Measurements from ENCODE around the gene OR51E1.

OR51E1 gene

DNA sequence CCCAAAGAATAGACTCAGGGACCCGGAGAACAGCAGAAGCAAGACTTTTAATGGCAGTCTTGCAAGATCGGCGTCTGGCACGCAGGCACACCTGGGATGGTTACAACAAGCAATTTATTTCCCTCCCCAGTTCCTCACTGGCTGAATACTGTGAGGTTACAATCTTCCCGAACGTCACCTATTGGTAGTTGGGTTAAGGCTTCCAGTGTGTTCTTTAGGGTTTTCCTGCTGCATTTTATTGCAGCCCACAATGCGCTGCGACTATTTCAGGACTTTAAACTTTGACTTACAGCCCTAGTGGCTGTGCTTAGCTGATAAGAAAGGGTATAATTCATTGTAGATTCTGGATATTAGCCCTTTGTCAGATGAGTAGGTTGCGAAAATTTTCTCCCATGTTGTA, 24.3 kb upstream of the OR51E1 start:
- no CpG with 5 or more reads among the region's 9 CpGs for WGBS, 2 donors (ENCODE audit: extremely low coverage in 2 of 2, insufficient read length in 2 of 2, insufficient replicate concordance in 1 of 2)
- H3K27ac ChIP-seq (replicated peaks; ENCODE audit: low read length), result no peak overlapping the region
- no peak for DNase-seq (ENCODE audit: low spot score)
- no peak overlapping the region for H2AK5ac ChIP-seq (ENCODE audit: low read depth, low read length)
- H3K79me1 ChIP-seq (ENCODE audit: low read depth, low read length), result no peaks in the 10 kb centered on the region
- H3K9ac ChIP-seq (ENCODE audit: low read depth, low read length, poor library complexity), result no peak overlapping the region
- H3K4me3 ChIP-seq (ENCODE audit: low read length in 2 of 2), result no peak overlapping the region
- no peak overlapping the region for H2BK12ac ChIP-seq (ENCODE audit: low read length)
- no peak overlapping the region for H2AFZ ChIP-seq (ENCODE audit: low read length)
- H4K91ac ChIP-seq (ENCODE audit: low read depth, low read length, poor library complexity), result no peak overlapping the region
- H3K27me3 ChIP-seq (ENCODE audit: control insufficient read depth in 3 of 3, insufficient read depth in 3 of 3, low read depth in 1 of 3, low read length in 3 of 3), result peaks cover 0 to 7% (median 0%) of the 10 kb centered on the region in 3 experiments
- no peak overlapping the region for H3K14ac ChIP-seq (ENCODE audit: low read length)
- H3K23ac ChIP-seq (ENCODE audit: low read depth, low read length, poor library complexity), result no peak overlapping the region
- no peak overlapping the region for H3K18ac ChIP-seq (ENCODE audit: low read length)
- no peaks in the 10 kb centered on the region for H3K9me3 ChIP-seq (replicated peaks in 1 of 2; ENCODE audit: control insufficient read depth in 2 of 2, insufficient read depth in 1 of 2, low read depth in 1 of 2, low read length in 2 of 2)
- no peaks in the 10 kb centered on the region for H3K36me3 ChIP-seq (replicated peaks in 1 of 2; ENCODE audit: control insufficient read depth in 2 of 2, insufficient read depth in 2 of 2, low read length in 2 of 2)
- H4K8ac ChIP-seq (ENCODE audit: low read depth, low read length), result no peak overlapping the region
- no peak overlapping the region for H2BK5ac ChIP-seq (ENCODE audit: low read length)
- H3K4ac ChIP-seq (ENCODE audit: low read length), result no peak overlapping the region
- no peaks in the 10 kb centered on the region for H3K4me1 ChIP-seq (ENCODE audit: control insufficient read depth in 2 of 2, insufficient read depth in 1 of 2, low read depth in 1 of 2, low read length in 2 of 2)
- H2BK120ac ChIP-seq (ENCODE audit: low read depth, low read length), result no peak overlapping the region
- no peak overlapping the region for H2BK15ac ChIP-seq (ENCODE audit: low read length)
- no peak overlapping the region for H3K4me2 ChIP-seq (ENCODE audit: insufficient read depth, low read length, poor library complexity, severe bottlenecking)

DNA sequence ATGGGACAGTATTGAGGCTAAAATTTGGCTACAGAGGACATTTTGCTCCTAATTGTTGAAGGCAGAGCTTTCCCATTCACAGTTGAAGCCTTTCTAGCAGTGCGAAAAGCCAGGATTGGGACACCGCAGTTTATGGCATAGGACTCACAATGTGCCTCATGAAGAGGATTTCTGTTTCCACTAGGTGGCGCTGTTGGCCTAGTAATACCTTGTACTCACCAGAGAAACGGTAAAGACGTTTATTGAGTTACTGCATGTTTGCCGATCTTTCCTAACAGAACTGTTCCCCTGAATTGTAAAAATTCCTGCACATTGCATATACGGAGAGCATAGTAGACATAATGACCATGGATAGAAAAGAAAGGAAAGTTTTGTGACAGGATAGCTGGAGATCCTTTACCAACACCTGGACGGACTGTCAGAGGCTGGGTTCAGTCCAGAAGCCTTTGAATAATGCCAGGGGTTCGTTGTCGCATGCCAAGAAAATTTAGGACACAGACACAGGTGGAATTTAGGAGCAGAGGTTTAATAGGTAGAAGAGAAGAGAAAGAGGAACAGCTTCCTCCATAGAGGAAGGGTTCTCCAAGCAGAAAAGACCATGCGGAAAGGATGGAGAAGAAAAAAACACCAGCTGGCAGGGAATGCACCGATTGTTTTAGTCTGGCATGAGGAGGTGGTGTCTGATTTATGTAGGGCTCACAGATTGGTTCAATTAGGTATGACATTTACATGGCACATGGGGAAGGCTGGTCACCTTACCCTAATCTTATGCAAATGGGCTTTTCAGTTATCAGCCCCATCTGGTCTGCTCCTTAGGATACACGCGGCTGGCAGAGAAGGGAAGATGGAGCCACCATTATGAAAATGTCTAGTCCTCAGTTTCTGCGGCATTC, 17.3 kb upstream of the OR51E1 start:
- Histone ChIP-seq H3K4ac (ENCODE audit: low read length) (no peak overlapping the region), H3K27me3 (ENCODE audit: control insufficient read depth in 3 of 3, insufficient read depth in 3 of 3, low read depth in 1 of 3, low read length in 3 of 3) (no peaks in the 10 kb centered on the region), H3K9me3 (replicated peaks in 1 of 2; ENCODE audit: control insufficient read depth in 2 of 2, insufficient read depth in 1 of 2, low read depth in 1 of 2, low read length in 2 of 2) (no peaks in the 10 kb centered on the region), H2BK12ac (ENCODE audit: low read length) (no peak overlapping the region), H3K27ac (replicated peaks; ENCODE audit: low read length) (no peak overlapping the region), H4K8ac (ENCODE audit: low read depth, low read length) (no peak overlapping the region), H2BK120ac (ENCODE audit: low read depth, low read length) (no peak overlapping the region), H2AK5ac (ENCODE audit: low read depth, low read length) (no peak overlapping the region), H2BK15ac (ENCODE audit: low read length) (no peak overlapping the region), H3K4me2 (ENCODE audit: insufficient read depth, low read length, poor library complexity, severe bottlenecking) (no peak overlapping the region), H3K4me3 (ENCODE audit: low read length in 2 of 2) (no peak overlapping the region), H3K4me1 (ENCODE audit: control insufficient read depth in 2 of 2, insufficient read depth in 1 of 2, low read depth in 1 of 2, low read length in 2 of 2) (no peaks in the 10 kb centered on the region), H3K18ac (ENCODE audit: low read length) (no peak overlapping the region), H3K79me1 (ENCODE audit: low read depth, low read length) (no peaks in the 10 kb centered on the region), H3K23ac (ENCODE audit: low read depth, low read length, poor library complexity) (no peak overlapping the region), H4K91ac (ENCODE audit: low read depth, low read length, poor library complexity) (no peak overlapping the region), H3K36me3 (replicated peaks in 1 of 2; ENCODE audit: control insufficient read depth in 2 of 2, insufficient read depth in 2 of 2, low read length in 2 of 2) (no peaks in the 10 kb centered on the region), H3K9ac (ENCODE audit: low read depth, low read length, poor library complexity) (no peak overlapping the region), H3K14ac (ENCODE audit: low read length) (no peak overlapping the region), H2BK5ac (ENCODE audit: low read length) (no peak overlapping the region), H2AFZ (ENCODE audit: low read length) (no peak overlapping the region)
- peak; percentile 85 for DNase-seq (ENCODE audit: low spot score)
- WGBS, 2 donors (ENCODE audit: extremely low coverage in 2 of 2, insufficient read length in 2 of 2, insufficient replicate concordance in 1 of 2), result no CpG with 5 or more reads among the region's 15 CpGs

- Histone ChIP-seq H2BK12ac (ENCODE audit: low read length) (no peak overlapping the region), H2AFZ (ENCODE audit: low read length) (no peak overlapping the region), H3K9me3 (replicated peaks in 1 of 2; ENCODE audit: control insufficient read depth in 2 of 2, insufficient read depth in 1 of 2, low read depth in 1 of 2, low read length in 2 of 2) (no peaks in the 10 kb centered on the region), H2BK5ac (ENCODE audit: low read length) (no peak overlapping the region), H3K27me3 (ENCODE audit: control insufficient read depth in 3 of 3, insufficient read depth in 3 of 3, low read depth in 1 of 3, low read length in 3 of 3) (no peaks in the 10 kb centered on the region), H4K8ac (ENCODE audit: low read depth, low read length) (no peak overlapping the region), H3K4me2 (ENCODE audit: insufficient read depth, low read length, poor library complexity, severe bottlenecking) (no peak overlapping the region), H3K14ac (ENCODE audit: low read length) (no peak overlapping the region), H4K91ac (ENCODE audit: low read depth, low read length, poor library complexity) (no peak overlapping the region), H3K4ac (ENCODE audit: low read length) (no peak overlapping the region), H2BK120ac (ENCODE audit: low read depth, low read length) (no peak overlapping the region), H3K79me1 (ENCODE audit: low read depth, low read length) (no peaks in the 10 kb centered on the region), H3K36me3 (replicated peaks in 1 of 2; ENCODE audit: control insufficient read depth in 2 of 2, insufficient read depth in 2 of 2, low read length in 2 of 2) (no peaks in the 10 kb centered on the region), H2AK5ac (ENCODE audit: low read depth, low read length) (no peak overlapping the region), H2BK15ac (ENCODE audit: low read length) (no peak overlapping the region), H3K9ac (ENCODE audit: low read depth, low read length, poor library complexity) (no peak overlapping the region), H3K4me3 (ENCODE audit: low read length in 2 of 2) (no peak overlapping the region), H3K4me1 (ENCODE audit: control insufficient read depth in 2 of 2, insufficient read depth in 1 of 2, low read depth in 1 of 2, low read length in 2 of 2) (peaks cover 0 to 3% of the 10 kb centered on the region in 2 donors), H3K23ac (ENCODE audit: low read depth, low read length, poor library complexity) (no peak overlapping the region), H3K27ac (replicated peaks; ENCODE audit: low read length) (no peak overlapping the region), H3K18ac (ENCODE audit: low read length) (no peak overlapping the region)
- 100% methylated on average over 2 of the region's 2 CpGs; no CpG with 5 or more reads in 1 of the 2 donors for WGBS, 2 donors (ENCODE audit: extremely low coverage in 2 of 2, insufficient read length in 2 of 2, insufficient replicate concordance in 1 of 2)
- no peak for DNase-seq (ENCODE audit: low spot score)
Observed at GRCh38 chr11:4636136-4636535, 7.6 kb upstream of the OR51E1 start.

DNA sequence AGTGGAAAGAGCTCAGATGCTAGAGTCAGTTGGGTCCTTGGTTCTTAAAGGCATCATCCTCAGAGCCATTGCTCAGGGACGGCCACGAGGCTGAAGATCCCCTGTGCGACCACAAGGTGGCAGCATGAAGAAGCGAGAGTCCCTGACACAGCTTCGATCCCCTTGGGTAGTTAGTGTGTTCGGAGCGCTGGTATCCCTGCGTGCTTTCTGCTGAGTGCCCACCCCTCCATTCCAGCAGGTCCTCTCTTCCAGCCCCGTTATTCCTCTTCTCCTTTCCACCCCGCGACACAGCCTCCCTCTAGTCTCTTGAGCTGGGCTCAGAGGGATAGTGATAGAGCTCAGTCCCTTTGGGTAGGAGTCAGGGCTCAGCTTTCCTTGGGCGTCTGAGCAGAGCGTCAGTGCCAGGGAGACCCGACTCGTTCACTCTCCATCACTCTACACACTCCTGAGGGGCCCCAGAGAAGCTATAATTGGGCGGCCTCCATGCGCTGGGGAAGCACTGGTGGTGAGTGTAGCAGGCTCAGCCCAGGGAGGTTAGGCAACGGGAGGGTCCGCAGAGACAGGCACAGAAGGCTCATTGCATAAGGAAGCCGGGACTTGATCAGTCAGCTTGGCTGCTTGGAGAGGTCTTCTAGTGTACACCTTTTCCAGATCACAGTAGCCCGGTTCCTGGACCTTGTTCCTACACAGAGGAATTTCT, 6.7 kb upstream of the OR51E1 start, which contains the start of gene OR51D1:
Gene OR51D1, plus strand, starts transcription at position 516 of the 700 bp plus-strand sequence. CDS start 2,314 bp downstream, outside the sequence.
- H3K27ac ChIP-seq (replicated peaks; ENCODE audit: low read length), result no peak within 1 kb of the TSS
- H3K4me2 ChIP-seq (ENCODE audit: insufficient read depth, low read length, poor library complexity, severe bottlenecking), result peak within 1 kb of the TSS; percentile 29
- H3K79me1 ChIP-seq (ENCODE audit: low read depth, low read length), result no peaks in the 10 kb centered on the region
- no peak within 1 kb of the TSS for H3K9ac ChIP-seq (ENCODE audit: low read depth, low read length, poor library complexity)
- H3K23ac ChIP-seq (ENCODE audit: low read depth, low read length, poor library complexity), result no peak within 1 kb of the TSS
- no CpG with 5 or more reads among the region's 21 CpGs for WGBS, 2 donors (ENCODE audit: extremely low coverage in 2 of 2, insufficient read length in 2 of 2, insufficient replicate concordance in 1 of 2)
- no peaks in the 10 kb centered on the region for H3K36me3 ChIP-seq (replicated peaks in 1 of 2; ENCODE audit: control insufficient read depth in 2 of 2, insufficient read depth in 2 of 2, low read length in 2 of 2)
- no peak within 1 kb of the TSS for H2BK120ac ChIP-seq (ENCODE audit: low read depth, low read length)
- H4K91ac ChIP-seq (ENCODE audit: low read depth, low read length, poor library complexity), result no peak within 1 kb of the TSS
- no peaks in the 10 kb centered on the region for H3K27me3 ChIP-seq (ENCODE audit: control insufficient read depth in 3 of 3, insufficient read depth in 3 of 3, low read depth in 1 of 3, low read length in 3 of 3)
- no peak within 1 kb of the TSS for H3K4me3 ChIP-seq (ENCODE audit: low read length in 2 of 2)
- H2BK15ac ChIP-seq (ENCODE audit: low read length), result no peak within 1 kb of the TSS
- H2AK5ac ChIP-seq (ENCODE audit: low read depth, low read length), result no peak within 1 kb of the TSS
- H2BK12ac ChIP-seq (ENCODE audit: low read length), result peak within 1 kb of the TSS; percentile 18
- peak within 1 kb of the TSS; percentile 55 for H2AFZ ChIP-seq (ENCODE audit: low read length)
- peaks cover 0 to 12% of the 10 kb centered on the region in 2 donors for H3K4me1 ChIP-seq (ENCODE audit: control insufficient read depth in 2 of 2, insufficient read depth in 1 of 2, low read depth in 1 of 2, low read length in 2 of 2)
- peak; percentile 73 for DNase-seq (ENCODE audit: low spot score)
- peak within 1 kb of the TSS; percentile 76 for H3K18ac ChIP-seq (ENCODE audit: low read length)
- H3K4ac ChIP-seq (ENCODE audit: low read length), result no peak within 1 kb of the TSS
- H2BK5ac ChIP-seq (ENCODE audit: low read length), result no peak within 1 kb of the TSS
- no peaks in the 10 kb centered on the region for H3K9me3 ChIP-seq (replicated peaks in 1 of 2; ENCODE audit: control insufficient read depth in 2 of 2, insufficient read depth in 1 of 2, low read depth in 1 of 2, low read length in 2 of 2)
- H4K8ac ChIP-seq (ENCODE audit: low read depth, low read length), result no peak within 1 kb of the TSS
- H3K14ac ChIP-seq (ENCODE audit: low read length), result no peak within 1 kb of the TSS
